ENCODE data around the gene ZNF280D. TPM values are rescaled to one million over a fixed set of nuclear protein-coding genes. Genes with fewer than 3 reads are reported as not detected.

The ZNF280D gene
- total RNA-seq, 2 donors from 2014 or later = 24.9 to 27.4 TPM

DNA sequence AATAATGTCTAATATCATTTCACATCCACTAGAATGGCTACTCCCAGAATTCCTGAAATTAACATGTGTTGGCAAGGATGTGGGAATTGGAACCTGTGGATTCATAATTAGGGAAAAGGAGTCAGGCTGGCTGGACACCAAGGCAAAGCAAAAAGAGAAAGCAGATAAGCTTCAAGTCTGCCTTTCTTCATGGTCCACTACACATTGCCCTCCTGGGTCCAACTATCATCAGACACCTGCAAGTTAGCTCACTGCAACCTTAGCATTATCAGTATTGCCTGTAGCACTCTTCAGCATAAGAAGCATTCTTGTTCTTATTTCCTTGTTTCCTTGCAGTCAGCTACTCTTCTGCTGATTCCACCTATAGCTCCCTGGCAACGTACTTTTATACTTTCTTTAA, 124.3 kb downstream of the ZNF280D start:
- no peaks in the 10 kb centered on the region for H3K9me3 ChIP-seq
- H3K36me3 ChIP-seq = no peaks in the 10 kb centered on the region
- no peak overlapping the region for H3K9ac ChIP-seq (ENCODE audit: low read depth in 2 of 2, low read length in 2 of 2)
- H3K27ac ChIP-seq = no peak overlapping the region
- no peaks in the 10 kb centered on the region for H3K4me1 ChIP-seq
- TF ChIP-seq, protein P1, sequence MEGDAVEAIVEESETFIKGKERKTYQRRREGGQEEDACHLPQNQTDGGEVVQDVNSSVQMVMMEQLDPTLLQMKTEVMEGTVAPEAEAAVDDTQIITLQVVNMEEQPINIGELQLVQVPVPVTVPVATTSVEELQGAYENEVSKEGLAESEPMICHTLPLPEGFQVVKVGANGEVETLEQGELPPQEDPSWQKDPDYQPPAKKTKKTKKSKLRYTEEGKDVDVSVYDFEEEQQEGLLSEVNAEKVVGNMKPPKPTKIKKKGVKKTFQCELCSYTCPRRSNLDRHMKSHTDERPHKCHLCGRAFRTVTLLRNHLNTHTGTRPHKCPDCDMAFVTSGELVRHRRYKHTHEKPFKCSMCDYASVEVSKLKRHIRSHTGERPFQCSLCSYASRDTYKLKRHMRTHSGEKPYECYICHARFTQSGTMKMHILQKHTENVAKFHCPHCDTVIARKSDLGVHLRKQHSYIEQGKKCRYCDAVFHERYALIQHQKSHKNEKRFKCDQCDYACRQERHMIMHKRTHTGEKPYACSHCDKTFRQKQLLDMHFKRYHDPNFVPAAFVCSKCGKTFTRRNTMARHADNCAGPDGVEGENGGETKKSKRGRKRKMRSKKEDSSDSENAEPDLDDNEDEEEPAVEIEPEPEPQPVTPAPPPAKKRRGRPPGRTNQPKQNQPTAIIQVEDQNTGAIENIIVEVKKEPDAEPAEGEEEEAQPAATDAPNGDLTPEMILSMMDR (IDR thresholded peaks at IDR 0.05) = no peak
- intact Hi-C loops (cut with DNase I) = no loop called here
- no peak for DNase-seq
- no peak overlapping the region for H3K4me3 ChIP-seq
- no peaks in the 10 kb centered on the region for H3K27me3 ChIP-seq

DNA sequence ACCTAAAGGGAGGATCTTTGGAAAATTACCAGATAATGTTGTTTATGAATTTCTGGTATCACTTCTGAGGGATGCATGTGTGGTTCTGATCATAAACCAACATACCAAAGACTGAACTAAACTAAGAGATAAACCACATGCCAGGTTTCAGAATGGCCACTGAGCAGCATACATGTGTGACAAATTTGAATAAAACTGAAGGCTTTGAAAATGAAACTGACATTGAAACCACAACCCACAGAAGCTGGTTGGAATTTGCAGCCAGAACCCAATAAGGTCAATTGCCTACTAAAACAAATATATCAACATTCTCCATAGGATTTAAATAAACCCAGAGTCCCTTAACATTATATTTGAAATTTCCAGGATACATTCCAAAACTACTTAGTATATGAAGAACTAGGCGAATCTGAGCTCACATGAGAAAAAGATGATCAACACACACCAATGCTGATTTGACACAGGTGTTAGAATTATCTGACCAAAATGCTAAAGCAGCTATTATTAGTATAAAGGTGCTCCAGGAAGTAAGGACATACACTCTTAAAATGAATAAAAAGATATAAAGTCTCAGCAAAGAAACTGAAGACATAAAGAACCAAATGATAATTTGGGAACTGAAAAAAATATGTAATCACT, 125.0 kb downstream of the ZNF280D start:
- no peak for DNase-seq
- intact Hi-C loops (cut with DNase I) = no loop called here

DNA sequence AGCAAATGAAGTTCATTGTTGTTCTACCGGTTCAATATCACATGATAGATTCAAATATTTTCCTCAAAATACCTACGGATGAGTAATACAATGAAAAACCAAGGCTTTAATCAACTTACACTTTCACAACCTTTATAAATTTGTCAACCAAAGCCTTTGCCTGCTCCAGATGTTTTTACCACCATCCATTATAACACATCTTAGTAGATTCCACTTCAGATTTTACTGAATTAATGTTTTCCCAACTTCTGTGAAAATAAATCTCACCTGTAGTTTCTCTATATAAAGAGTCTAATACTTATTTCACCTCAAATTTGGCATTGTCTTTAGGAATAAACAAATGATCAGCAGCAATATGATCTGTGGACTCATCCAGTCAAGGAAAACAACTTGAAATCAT, 131.1 kb downstream of the ZNF280D start:
- Histone ChIP-seq H3K36me3 (no peaks in the 10 kb centered on the region), H3K9ac (ENCODE audit: low read depth in 2 of 2, low read length in 2 of 2) (no peak overlapping the region), H3K27me3 (no peaks in the 10 kb centered on the region), H3K27ac (no peak overlapping the region), H3K4me3 (no peak overlapping the region), H3K4me1 (no peaks in the 10 kb centered on the region), H3K9me3 (no peaks in the 10 kb centered on the region)
- no peak for DNase-seq
- intact Hi-C loops (cut with DNase I) = no loop called here
- TF ChIP-seq, protein P1 (IDR thresholded peaks at IDR 0.05) = no peak

More for the DNA sequence above, 125.0 kb downstream of the ZNF280D start:
- Histone ChIP-seq H3K9me3 (no peaks in the 10 kb centered on the region), H3K4me3 (no peak overlapping the region), H3K27ac (no peak overlapping the region), H3K9ac (ENCODE audit: low read depth in 2 of 2, low read length in 2 of 2) (no peak overlapping the region), H3K4me1 (no peaks in the 10 kb centered on the region), H3K27me3 (no peaks in the 10 kb centered on the region), H3K36me3 (no peaks in the 10 kb centered on the region)
- TF ChIP-seq, protein P1 (IDR thresholded peaks at IDR 0.05) = no peak

GRCh38 chr15:56600380-56600779, 132.9 kb downstream of the ZNF280D start:
- no peak overlapping the region for H3K27ac ChIP-seq
- no peak overlapping the region for H3K4me3 ChIP-seq
- H3K36me3 ChIP-seq = no peaks in the 10 kb centered on the region
- DNase-seq = no peak
- intact Hi-C loops (cut with DNase I) = no loop called here
- TF ChIP-seq, protein P1 (IDR thresholded peaks at IDR 0.05) = no peak
- no peaks in the 10 kb centered on the region for H3K9me3 ChIP-seq
- H3K4me1 ChIP-seq = no peaks in the 10 kb centered on the region
- no peak overlapping the region for H3K9ac ChIP-seq (ENCODE audit: low read depth in 2 of 2, low read length in 2 of 2)
- no peaks in the 10 kb centered on the region for H3K27me3 ChIP-seq

DNA sequence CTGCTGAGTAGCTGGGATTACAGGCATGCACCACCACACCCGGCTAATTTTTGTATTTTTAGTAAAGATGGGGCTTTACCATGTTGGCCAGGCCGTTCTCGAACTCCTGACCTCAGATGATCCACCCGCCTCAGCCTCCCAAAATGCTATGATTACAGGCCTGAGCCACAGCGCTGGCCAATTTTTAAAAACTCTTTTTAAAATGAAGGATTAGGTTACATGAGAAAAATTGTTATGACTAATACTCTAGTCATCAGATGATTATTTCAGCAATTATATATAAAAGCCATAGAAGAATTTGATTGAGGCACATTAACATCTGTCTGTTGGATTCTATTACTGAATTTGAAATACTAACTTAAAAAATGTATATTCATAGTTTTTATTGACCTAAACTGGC, 134.3 kb downstream of the ZNF280D start:
- H3K9ac ChIP-seq (ENCODE audit: low read depth in 2 of 2, low read length in 2 of 2) = no peak overlapping the region
- no peak overlapping the region for H3K4me3 ChIP-seq
- no peaks in the 10 kb centered on the region for H3K27me3 ChIP-seq
- no peaks in the 10 kb centered on the region for H3K9me3 ChIP-seq
- H3K36me3 ChIP-seq = no peaks in the 10 kb centered on the region
- no peaks in the 10 kb centered on the region for H3K4me1 ChIP-seq
- intact Hi-C loops (cut with DNase I) = no loop called here
- TF ChIP-seq, protein P1 (IDR thresholded peaks at IDR 0.05) = no peak
- no peak overlapping the region for H3K27ac ChIP-seq
- no peak for DNase-seq

Measured in colonic mucosa (tissue), 4 donors.